HepG2 (cell line): Measurements from ENCODE around the gene CCDC201. TPM values are rescaled to one million over a fixed set of nuclear protein-coding genes. Genes with fewer than 3 reads are reported as not detected.

Experiments
- ARHGAP35 ChIP-seq: sonication (generic); formaldehyde crosslinking; IDR thresholded peaks from 2 replicates; pipeline ENCODE4 v1.9.0; 2022; ENCODE audit warnings: mild to moderate bottlenecking, inconsistent platforms, moderate library complexity, missing genetic modification reagents, borderline replicate concordance
- ATF7 ChIP-seq, 2 experiments: fragments of 450-650 bp in 1 of 2; sonication (generic) in 1 of 2; formaldehyde crosslinking in 1 of 2; IDR thresholded peaks; 2 replicates each; pipeline versions ENCODE4 v1.4.0 to v1.6.1; 2016 to 2020; ENCODE audit warnings: antibody characterized with exemption in 1 of 2, mild to moderate bottlenecking in 1 of 2, missing genetic modification reagents in 1 of 2
- HMG20B ChIP-seq: conservative IDR thresholded peaks from 2 replicates; pipeline ENCODE4 v1.6.1; 2016; ENCODE audit warnings: missing genetic modification reagents, missing compliant biosample characterization
- KLF16 ChIP-seq, 2 experiments: sonication (generic) in 1 of 2; formaldehyde crosslinking in 1 of 2; IDR thresholded peaks; 2 replicates each; pipeline versions ENCODE4 v1.6.1 to v1.8.0; 2016 to 2023; ENCODE audit warnings: missing genetic modification reagents in 2 of 2, missing compliant biosample characterization in 1 of 2
- MAFG ChIP-seq: sonication (generic); formaldehyde crosslinking; IDR thresholded peaks from 2 replicates; pipeline ENCODE4 v1.5.1; 2020; ENCODE audit warnings: mild to moderate bottlenecking, missing genetic modification reagents
- MEIS1 ChIP-seq: sonication (generic); formaldehyde crosslinking; IDR thresholded peaks from 2 replicates; pipeline ENCODE4 v1.9.0; 2021; ENCODE audit warnings: mild to moderate bottlenecking, missing genetic modification reagents, moderate library complexity, borderline replicate concordance
- NFRKB ChIP-seq: fragments of 450-650 bp; IDR thresholded peaks from 2 replicates; pipeline ENCODE4 v1.6.1; 2017
- POGZ ChIP-seq: sonication (generic); formaldehyde crosslinking; IDR thresholded peaks from 2 replicates; pipeline ENCODE4 v1.4.0; 2020; ENCODE audit warnings: mild to moderate bottlenecking, missing genetic modification reagents
- ZBTB3 ChIP-seq: sonication (generic); formaldehyde crosslinking; IDR thresholded peaks from 2 replicates; pipeline ENCODE4 v1.4.0; 2020; ENCODE audit warnings: low read depth, mild to moderate bottlenecking, moderate library complexity, missing genetic modification reagents, borderline replicate concordance
- ZNF569 ChIP-seq: sonication (generic); formaldehyde crosslinking; IDR thresholded peaks from 2 replicates; pipeline ENCODE4 v1.5.0; 2020; ENCODE audit warnings: mild to moderate bottlenecking, missing genetic modification reagents, moderate library complexity, borderline replicate concordance
- ZNF746 ChIP-seq: sonication (generic); formaldehyde crosslinking; IDR thresholded peaks from 2 replicates; pipeline ENCODE4 v1.8.0; 2022; ENCODE audit warnings: mild to moderate bottlenecking, missing genetic modification reagents
- polyA plus RNA-seq, 8 experiments: library from polyadenylated mRNA; depleted of rRNA in 3 of 8; stranded (reverse) in 7 of 8; unstranded in 1 of 8; fragments of >200 nt; fragmentation: Illumina TruSeq in 4 of 8; extraction: Trizol in 4 of 8; gene quantifications; 2 replicates each; pipeline versions ENCODE4 v1.2.1 to v1.2.3, GENCODE V29; 2011 to 2016; ENCODE audit warnings: low read depth in 4 of 8, missing spikeins in 1 of 8, mixed read lengths in 1 of 8; ENCODE audit not compliant: insufficient read depth in 1 of 8
- total RNA-seq, 5 experiments: library from RNA; depleted of rRNA; stranded (reverse); fragments of >200 nt; fragmentation: Illumina TruSeq; extraction: Trizol; gene quantifications; 2 replicates each; pipeline ENCODE4 v1.2.3, GENCODE V29; 2016; ENCODE audit warnings: low read depth in 1 of 5
- TF ChIP-seq, protein P1 (sequence below), 2 experiments: sonication (generic) in 1 of 2; formaldehyde crosslinking in 1 of 2; IDR thresholded peaks; 2 replicates each; pipeline versions ENCODE4 v1.5.1 to v1.6.1; 2011 to 2020; ENCODE audit warnings: borderline replicate concordance in 1 of 2, low read depth in 1 of 2, low read length in 1 of 2, mild to moderate bottlenecking in 1 of 2, missing genetic modification reagents in 1 of 2, moderate library complexity in 1 of 2
- TF ChIP-seq, protein P2 (sequence below): sonication (generic); formaldehyde crosslinking; IDR thresholded peaks from 2 replicates; pipeline ENCODE4 v1.4.0; 2020; ENCODE audit warnings: missing genetic modification reagents, mild to moderate bottlenecking, borderline replicate concordance
- TF ChIP-seq, protein P3 (sequence below): sonication (generic); formaldehyde crosslinking; IDR thresholded peaks from 2 replicates; pipeline ENCODE4 v1.5.1; 2020; ENCODE audit warnings: missing genetic modification reagents, mild to moderate bottlenecking, borderline replicate concordance
- TF ChIP-seq, protein P4 (sequence below): sonication (generic); formaldehyde crosslinking; IDR thresholded peaks from 2 replicates; pipeline ENCODE4 v1.4.0; 2020; ENCODE audit warnings: low read depth, mild to moderate bottlenecking, missing genetic modification reagents
- TF ChIP-seq, protein P5 (sequence below): sonication (generic); formaldehyde crosslinking; IDR thresholded peaks from 2 replicates; pipeline ENCODE4 v1.8.1; 2023; ENCODE audit warnings: mild to moderate bottlenecking, missing genetic modification reagents, borderline replicate concordance
- TF ChIP-seq, protein P6 (sequence below): sonication (generic); formaldehyde crosslinking; IDR thresholded peaks from 2 replicates; pipeline ENCODE4 v1.9.0; 2021; ENCODE audit warnings: missing genetic modification reagents, borderline replicate concordance

The CCDC201 gene
- total and polyA plus RNA-seq, 2 of the 13 experiments (the other 11 are each of a cell fraction or from before 2014, with no cell fraction given), result 0.92 TPM; not detected in 1

DNA sequence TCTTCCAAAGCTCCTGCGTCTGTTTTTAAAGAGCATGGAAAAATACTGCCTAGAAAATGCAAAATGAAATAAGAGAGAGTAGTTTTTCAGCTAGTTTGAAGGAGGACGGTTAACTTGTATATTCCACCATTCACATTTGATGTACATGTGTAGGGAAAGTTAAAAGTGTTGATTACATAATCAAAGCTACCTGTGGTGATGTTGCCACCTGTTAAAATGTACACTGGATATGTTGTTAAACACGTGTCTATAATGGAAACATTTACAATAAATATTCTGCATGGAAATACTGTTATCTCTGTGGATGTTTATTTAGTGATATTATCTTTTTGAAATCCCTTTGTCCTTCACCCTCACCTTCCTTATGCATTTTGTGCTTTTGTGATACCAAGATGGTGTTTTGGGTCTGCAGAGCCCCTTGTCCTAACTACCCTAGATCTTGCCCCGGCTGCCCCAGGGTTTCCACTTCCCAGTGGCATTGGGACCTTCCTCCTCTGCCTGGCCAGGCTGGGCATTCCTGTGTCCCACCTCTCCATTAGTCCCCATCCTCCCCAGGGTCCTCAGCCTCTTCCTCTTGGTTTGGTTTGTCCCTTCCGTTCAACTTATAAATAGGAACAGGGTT is 20.6 kb upstream of the CCDC201 start (continued):
- TF ChIP-seq, protein P1, sequence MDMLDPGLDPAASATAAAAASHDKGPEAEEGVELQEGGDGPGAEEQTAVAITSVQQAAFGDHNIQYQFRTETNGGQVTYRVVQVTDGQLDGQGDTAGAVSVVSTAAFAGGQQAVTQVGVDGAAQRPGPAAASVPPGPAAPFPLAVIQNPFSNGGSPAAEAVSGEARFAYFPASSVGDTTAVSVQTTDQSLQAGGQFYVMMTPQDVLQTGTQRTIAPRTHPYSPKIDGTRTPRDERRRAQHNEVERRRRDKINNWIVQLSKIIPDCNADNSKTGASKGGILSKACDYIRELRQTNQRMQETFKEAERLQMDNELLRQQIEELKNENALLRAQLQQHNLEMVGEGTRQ (IDR thresholded peaks at IDR 0.05; ENCODE audit: low read depth, low read length), result no peak
- TF ChIP-seq, protein P1 (CRISPR knock-in tag; IDR thresholded peaks at IDR 0.05; ENCODE audit: borderline replicate concordance), result no peak; the same call in 1 of the 2 replicates
- TF ChIP-seq, protein P2, sequence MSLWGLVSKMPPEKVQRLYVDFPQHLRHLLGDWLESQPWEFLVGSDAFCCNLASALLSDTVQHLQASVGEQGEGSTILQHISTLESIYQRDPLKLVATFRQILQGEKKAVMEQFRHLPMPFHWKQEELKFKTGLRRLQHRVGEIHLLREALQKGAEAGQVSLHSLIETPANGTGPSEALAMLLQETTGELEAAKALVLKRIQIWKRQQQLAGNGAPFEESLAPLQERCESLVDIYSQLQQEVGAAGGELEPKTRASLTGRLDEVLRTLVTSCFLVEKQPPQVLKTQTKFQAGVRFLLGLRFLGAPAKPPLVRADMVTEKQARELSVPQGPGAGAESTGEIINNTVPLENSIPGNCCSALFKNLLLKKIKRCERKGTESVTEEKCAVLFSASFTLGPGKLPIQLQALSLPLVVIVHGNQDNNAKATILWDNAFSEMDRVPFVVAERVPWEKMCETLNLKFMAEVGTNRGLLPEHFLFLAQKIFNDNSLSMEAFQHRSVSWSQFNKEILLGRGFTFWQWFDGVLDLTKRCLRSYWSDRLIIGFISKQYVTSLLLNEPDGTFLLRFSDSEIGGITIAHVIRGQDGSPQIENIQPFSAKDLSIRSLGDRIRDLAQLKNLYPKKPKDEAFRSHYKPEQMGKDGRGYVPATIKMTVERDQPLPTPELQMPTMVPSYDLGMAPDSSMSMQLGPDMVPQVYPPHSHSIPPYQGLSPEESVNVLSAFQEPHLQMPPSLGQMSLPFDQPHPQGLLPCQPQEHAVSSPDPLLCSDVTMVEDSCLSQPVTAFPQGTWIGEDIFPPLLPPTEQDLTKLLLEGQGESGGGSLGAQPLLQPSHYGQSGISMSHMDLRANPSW (CRISPR knock-in tag), result 0 out of 2 replicates have a peak, but pooled peaks have one; percentile 86
- TF ChIP-seq MAFG (CRISPR knock-in tag), result no peak
- no peak for TF ChIP-seq ZBTB3
- TF ChIP-seq KLF16 (CRISPR knock-in tag; IDR thresholded peaks at IDR 0.05), result peak in 1 of 2 experiments; percentile 96; a peak in 2 of 4 replicates
- no peak for TF ChIP-seq HMG20B (CRISPR knock-in tag)
- no peak for TF ChIP-seq ATF7 (IDR thresholded peaks at IDR 0.05)
- TF ChIP-seq ATF7 (CRISPR knock-in tag; IDR thresholded peaks at IDR 0.05), result no peak
- 0 out of 2 replicates have a peak, but pooled peaks have one; percentile 36 for TF ChIP-seq ZNF569 (CRISPR knock-in tag)
- TF ChIP-seq, protein P3, sequence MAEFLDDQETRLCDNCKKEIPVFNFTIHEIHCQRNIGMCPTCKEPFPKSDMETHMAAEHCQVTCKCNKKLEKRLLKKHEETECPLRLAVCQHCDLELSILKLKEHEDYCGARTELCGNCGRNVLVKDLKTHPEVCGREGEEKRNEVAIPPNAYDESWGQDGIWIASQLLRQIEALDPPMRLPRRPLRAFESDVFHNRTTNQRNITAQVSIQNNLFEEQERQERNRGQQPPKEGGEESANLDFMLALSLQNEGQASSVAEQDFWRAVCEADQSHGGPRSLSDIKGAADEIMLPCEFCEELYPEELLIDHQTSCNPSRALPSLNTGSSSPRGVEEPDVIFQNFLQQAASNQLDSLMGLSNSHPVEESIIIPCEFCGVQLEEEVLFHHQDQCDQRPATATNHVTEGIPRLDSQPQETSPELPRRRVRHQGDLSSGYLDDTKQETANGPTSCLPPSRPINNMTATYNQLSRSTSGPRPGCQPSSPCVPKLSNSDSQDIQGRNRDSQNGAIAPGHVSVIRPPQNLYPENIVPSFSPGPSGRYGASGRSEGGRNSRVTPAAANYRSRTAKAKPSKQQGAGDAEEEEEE, result no peak
- TF ChIP-seq, protein P4, sequence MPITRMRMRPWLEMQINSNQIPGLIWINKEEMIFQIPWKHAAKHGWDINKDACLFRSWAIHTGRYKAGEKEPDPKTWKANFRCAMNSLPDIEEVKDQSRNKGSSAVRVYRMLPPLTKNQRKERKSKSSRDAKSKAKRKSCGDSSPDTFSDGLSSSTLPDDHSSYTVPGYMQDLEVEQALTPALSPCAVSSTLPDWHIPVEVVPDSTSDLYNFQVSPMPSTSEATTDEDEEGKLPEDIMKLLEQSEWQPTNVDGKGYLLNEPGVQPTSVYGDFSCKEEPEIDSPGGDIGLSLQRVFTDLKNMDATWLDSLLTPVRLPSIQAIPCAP (CRISPR knock-in tag), result no peak
- TF ChIP-seq, protein P5, sequence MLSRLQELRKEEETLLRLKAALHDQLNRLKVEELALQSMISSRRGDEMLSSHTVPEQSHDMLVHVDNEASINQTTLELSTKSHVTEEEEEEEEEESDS, result no peak; the same call in 1 of the 2 replicates
- no peak for TF ChIP-seq MEIS1 (CRISPR knock-in tag)
- TF ChIP-seq ZNF746 (CRISPR knock-in tag), result no peak
- no peak for TF ChIP-seq NFRKB
- TF ChIP-seq, protein P6, sequence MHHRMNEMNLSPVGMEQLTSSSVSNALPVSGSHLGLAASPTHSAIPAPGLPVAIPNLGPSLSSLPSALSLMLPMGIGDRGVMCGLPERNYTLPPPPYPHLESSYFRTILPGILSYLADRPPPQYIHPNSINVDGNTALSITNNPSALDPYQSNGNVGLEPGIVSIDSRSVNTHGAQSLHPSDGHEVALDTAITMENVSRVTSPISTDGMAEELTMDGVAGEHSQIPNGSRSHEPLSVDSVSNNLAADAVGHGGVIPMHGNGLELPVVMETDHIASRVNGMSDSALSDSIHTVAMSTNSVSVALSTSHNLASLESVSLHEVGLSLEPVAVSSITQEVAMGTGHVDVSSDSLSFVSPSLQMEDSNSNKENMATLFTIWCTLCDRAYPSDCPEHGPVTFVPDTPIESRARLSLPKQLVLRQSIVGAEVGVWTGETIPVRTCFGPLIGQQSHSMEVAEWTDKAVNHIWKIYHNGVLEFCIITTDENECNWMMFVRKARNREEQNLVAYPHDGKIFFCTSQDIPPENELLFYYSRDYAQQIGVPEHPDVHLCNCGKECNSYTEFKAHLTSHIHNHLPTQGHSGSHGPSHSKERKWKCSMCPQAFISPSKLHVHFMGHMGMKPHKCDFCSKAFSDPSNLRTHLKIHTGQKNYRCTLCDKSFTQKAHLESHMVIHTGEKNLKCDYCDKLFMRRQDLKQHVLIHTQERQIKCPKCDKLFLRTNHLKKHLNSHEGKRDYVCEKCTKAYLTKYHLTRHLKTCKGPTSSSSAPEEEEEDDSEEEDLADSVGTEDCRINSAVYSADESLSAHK (CRISPR knock-in tag), result no peak
- TF ChIP-seq ARHGAP35 (CRISPR knock-in tag), result no peak
- TF ChIP-seq POGZ (CRISPR knock-in tag), result no peak
